ENCODE results near the gene TWIST2.

The TWIST2 gene

DNA sequence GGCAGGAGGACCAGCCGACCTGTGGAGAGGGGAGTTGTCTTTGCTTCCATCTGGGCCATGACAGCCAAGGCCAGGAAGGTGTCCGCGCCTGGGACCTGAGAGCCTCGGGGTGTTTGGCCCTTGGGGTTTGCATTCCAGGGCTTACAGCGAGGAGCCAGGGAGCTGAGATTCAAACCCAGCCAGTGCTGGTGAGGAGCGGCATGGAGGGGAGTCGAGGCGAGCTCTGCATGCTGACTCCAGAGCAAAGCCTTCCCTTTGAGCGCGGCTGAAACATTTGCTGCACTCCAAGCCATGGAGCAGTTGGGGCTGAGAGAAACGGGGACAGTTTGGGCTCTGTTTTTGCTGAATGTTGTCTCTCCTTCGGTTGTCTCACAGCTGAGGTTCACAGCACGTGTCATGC, 77.4 kb downstream of the TWIST2 start:
- intact Hi-C loops (cut with DNase I), result no loop called here

DNA sequence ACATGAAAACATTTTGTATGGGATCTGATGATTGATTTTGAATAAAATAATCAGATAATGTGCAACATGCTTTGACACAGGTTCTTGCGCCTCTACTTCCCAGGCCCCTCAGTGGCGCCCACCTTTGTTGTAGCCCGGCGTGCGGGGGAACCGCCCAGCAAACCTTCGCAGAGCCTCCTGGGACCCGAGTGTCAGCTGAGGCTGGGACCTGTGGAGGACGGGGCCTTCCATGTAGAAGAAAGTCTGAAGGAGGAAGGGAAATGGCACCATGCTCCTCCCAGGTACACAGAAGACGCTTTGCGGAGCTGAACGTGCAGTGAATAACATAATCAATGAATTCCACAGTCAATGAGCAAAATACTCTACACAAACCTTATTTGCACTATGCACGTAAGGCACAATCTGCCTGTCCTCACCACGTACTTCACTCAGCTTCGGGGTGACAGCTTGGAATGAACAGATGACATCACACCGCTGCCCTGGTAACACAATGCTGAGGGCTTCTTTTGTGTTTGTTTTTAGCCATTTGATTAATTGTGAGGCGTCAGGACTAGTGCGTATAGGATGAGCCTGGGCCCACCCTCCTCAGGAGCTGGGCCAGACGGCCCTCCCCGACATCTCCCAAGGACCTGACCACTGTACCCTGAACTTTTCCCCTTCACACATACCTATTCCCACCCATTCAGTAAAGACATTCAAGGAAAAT, 78.1 kb downstream of the TWIST2 start:
- intact Hi-C loops (cut with DNase I), result no loop called here
- peak in 3 of 42 donors; percentile 10 to 38 (median 24) for DNase-seq

More for the DNA sequence above, 77.4 kb downstream of the TWIST2 start:
- DNase-seq, result peak in 2 of 42 donors; percentile 37 to 40

DNA sequence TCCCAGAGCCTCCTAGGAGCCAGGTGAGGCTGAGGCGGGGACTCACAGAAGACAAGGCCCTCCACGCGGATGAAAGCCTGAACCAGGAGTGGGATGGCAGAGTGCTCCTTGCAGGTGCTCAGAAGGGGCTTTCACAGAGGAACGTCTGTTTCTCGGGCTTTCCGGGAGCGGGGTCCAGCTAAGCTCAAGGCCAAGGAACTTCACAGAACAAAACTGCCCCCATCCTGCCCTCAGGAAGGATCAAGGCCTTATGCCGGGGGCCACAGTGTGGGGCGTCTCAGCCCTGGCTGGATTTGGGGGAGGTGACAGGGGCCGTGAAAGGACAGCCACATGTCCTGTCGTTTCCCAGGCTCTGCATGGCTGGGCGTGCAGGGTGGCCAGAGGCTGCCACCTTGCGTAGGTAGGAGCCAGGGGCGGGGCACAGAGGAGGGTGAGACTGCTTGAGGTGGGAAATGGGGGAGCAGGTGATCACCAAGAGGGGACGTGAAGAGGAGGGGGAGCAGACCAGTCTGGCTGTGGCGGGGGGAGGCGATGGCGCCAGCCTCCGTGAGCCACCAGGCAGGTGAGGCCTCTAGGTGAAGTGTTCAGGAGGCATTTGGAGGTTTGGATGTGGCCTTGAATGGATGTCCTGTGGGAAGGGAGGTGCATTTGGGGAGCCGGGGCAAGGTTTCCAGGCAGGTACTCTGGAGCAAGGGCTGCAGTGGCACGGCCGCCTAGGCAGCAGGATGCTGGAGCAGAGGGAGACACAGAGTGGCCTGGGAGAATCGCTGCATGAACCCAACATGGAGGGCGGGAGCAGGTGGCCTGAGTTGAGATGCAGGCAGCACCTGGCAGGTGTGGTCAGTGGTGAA, 79.1 kb downstream of the TWIST2 start:
- peak in 4 of 42 donors; percentile 10 to 34 (median 22) for DNase-seq
- intact Hi-C loops (cut with DNase I), result no loop called here

DNA sequence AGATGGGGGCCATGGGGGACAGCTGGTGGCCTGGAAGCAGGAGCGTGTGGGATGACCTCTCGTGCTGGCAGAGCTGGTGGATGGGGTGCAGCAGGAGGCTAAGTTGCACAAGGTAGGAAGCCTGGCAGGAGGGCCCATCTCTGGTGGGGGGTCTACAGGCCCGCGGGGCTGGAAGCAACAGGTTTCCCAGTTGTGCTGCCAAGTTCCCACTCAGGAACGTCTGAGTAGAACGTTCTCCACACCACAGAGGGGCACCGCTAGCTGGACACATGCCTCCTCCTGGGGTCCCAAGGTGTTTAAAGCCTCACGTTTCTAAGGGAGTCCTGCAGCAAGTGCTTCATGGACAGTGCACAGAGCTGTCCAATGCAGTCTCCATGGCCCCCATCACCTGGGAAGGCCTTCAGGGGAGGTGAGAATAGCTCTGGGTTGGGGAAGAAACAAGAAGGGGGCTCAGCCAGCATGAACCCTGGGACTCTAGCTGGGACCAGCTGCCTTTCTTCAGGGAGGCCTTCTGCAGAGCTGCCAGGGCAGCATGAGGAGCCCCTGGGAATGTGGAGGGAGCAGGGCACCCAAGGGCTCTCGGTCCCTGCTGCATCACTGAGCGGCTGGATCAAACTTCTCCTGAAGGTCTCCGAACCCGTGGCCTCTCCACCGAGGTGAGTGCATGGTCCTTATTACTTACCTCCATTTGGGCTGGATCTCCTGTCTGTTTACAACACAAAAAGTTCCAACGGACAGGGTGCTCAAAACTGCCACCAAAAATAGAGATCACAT, 80.0 kb downstream of the TWIST2 start:
- DNase-seq, result peak in 6 of 42 donors; percentile 2 to 33 (median 16)
- intact Hi-C loops (cut with DNase I), result no loop called here

DNA sequence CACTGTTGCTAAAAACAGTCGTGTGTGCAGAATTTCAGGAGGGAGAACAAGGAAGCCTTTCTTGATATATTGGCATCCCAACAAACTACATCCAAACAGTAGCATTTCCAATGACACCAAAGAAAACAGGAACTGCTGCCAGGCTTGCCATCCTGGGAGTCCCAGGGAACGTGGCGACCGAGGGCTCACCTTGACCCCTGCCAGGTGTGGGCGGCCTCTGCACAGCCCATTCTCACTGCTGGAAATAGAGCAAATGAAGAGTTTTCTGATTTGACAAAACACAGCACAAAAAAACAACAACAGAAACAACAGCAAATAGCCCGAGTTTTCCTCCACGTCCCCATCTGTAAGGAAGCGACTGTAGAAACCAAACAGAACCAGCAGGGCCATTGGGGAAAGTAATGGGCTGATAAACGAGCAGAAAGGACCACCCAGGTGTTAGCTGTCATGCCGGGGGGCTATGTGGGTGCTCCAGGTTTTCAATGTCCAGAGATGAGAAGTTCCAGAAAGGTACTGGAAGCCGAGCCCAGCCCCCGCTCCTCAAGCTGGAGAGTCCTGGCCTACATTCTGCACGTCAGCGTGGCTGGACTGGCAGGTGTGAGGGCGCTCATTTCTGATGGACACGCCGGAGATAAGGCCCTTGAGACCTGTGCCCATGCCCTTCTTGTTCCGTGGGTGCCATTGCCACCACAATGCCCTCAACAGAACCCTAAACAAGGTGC, 80.8 kb downstream of the TWIST2 start:
- peak in 8 of 42 donors; percentile 3 to 40 (median 18) for DNase-seq

GRCh38 chr2:238929242-238930081, 81.6 kb downstream of the TWIST2 start:
- intact Hi-C loops (cut with DNase I), result no loop called here
- DNase-seq, result peak in 36 of 42 donors; percentile 15 to 79 (median 52)

More for the DNA sequence above, 80.8 kb downstream of the TWIST2 start:
- intact Hi-C loops (cut with DNase I), result no loop called here

GRCh38 chr2:238930216-238930615, 82.3 kb downstream of the TWIST2 start:
- intact Hi-C loops (cut with DNase I), result no loop called here
- peak in 4 of 42 donors; percentile 1 to 22 (median 9) for DNase-seq

DNA sequence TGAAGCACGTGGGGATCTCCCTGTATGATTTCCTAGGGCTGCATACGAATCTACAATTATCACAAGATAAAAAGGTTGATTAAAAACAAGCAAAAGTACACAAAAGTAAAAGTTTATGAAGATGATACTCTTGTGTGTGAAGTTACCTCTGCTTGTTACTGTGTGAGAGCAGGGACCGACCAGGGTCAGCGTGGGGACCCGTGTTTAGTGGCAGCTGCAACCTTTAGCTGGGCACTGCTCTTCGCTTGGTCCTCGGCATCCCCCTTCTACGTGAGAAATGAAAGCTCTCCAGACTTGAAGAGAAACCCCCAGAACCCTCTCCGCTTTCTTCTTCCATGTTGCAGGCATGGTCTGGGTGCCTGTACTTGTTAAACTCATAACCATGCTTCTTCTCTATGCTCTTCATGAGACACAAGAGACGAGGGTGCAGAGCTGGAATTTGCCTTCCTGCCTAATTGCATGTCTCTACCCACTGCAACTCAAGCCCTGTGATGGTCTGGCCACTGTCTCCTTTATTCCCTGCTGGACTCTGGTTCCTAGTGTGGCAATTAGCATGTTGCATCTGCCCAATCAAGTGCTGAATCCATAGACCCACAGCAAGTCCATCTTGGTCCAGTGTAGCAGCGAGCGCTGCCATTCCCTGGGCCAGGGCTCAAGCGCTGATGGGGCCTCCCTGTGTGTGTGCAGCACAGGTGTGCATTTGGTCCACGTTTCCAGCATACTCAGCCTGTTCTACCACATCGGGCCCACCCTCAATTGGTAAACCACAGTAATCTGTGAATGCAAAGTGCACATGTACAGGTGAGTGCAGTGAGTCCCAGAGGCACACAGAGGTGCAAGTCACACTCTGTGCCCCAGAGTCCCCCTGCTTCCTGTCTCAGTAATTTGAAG, 88.5 kb downstream of the TWIST2 start:
- peak in 10 of 42 donors; percentile 2 to 36 (median 14) for DNase-seq
- intact Hi-C loops (cut with DNase I), result no loop called here

DNA sequence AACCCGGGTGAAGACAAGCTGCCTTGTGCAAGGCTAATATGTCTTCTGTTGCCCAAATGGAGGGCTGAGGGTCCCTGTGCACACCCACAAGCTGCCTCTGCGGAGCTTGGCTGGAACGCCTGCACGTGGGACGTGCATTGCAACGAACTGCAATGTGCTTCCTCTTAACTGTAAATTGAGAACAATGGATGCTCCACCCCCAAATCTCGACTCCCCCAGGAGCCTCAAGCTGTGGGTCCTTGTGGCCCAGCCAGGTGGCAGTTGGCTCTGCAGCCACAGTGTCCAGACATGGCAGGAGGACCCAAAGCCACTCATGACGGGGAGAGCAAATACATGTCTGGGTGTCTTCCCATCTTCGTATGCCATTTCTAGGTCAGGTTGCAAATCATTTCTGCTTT, 90.1 kb downstream of the TWIST2 start:
- DNase-seq, result peak in 5 of 42 donors; percentile 1 to 24 (median 6)
- intact Hi-C loops (cut with DNase I), result no loop called here

DNA sequence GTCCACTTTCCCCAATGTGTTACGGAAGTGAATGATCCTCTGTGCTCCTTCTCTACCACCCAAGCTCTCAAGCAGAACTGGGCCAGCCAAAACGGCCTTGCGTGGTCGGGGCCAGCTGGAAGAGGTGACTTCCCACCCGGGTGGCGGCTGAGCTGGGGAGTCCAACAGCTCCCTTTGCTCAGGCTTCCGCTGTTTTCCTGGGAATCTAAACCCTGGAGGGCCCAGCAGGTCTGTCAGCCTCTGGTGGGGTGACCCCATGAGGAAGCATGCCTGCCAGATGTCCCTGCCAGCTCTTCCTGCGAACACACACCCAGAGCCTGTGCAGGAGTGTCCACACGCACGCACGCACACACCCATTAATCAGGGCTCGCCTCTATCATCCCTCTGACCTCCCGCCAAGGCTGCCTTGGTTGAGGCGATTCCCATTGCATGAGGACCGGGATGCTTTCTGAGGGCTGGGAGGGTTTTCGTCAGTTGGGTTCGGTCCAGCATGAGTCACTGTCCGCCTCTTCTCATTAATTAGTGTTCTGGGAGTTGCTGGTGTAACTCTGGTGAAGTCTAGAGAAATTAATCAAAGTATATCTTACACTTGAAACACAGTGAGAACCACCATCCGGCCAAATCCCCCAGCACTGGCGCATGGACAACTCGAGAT, 90.6 kb downstream of the TWIST2 start:
- intact Hi-C loops (cut with DNase I), result no loop called here
- DNase-seq, result peak in 10 of 42 donors; percentile 7 to 38 (median 18)

- DNase-seq, result peak in 8 of 42 donors; percentile 2 to 29 (median 17)
- intact Hi-C loops (cut with DNase I), result no loop called here
Observed at GRCh38 chr2:238939074-238939473, 91.2 kb downstream of the TWIST2 start.

GRCh38 chr2:238939521-238940403, 91.9 kb downstream of the TWIST2 start:
- intact Hi-C loops (cut with DNase I), result no loop called here
- DNase-seq, result peak in 3 of 42 donors; percentile 3 to 7 (median 5)

GRCh38 chr2:238940806-238941205, 92.9 kb downstream of the TWIST2 start:
- peak in 4 of 42 donors; percentile 2 to 27 (median 19) for DNase-seq
- intact Hi-C loops (cut with DNase I), result no loop called here

DNA sequence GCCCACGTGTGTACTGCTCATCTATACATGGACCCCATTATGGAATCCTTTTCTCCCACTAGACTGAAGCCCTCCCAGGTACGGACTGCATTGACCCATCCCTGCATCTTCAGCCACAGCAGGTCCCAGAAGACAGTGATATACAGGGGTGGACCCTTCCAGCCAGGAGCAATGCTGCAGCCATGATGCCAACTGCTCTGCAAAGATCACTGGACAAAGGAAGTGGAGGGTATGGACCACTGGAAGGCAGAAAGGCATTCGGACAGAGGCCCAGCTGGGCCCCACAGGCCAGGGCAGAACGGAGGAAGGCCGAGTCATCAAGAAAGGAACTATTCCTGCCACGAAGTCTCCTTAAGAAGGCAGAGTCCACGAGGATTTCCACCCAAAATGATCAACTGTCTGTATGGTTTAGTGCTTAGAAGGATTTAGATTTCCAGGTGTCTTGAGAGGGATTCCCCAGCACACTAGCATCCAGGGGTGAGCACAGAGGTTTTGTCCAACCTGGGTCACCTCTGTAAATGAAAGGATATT, 93.4 kb downstream of the TWIST2 start:
- DNase-seq, result peak in 2 of 42 donors; percentile 11 to 21
- intact Hi-C loops (cut with DNase I), result no loop called here
